Esophagus squamous epithelium (tissue), 4 donors: ENCODE measurements around the gene MAIP1.

ENCODE experiments used
- POLR2A ChIP-seq, 4 donors: fragments of 450-650 bp; IDR thresholded peaks; one replicate each; pipeline ENCODE4 v1.6.1; 2017; ENCODE audit warnings: antibody characterized with exemption in 4 of 4, mild to moderate bottlenecking in 4 of 4, moderate library complexity in 3 of 4
- TF ChIP-seq, protein P1 (sequence below), 6 experiments: fragments of 450-650 bp in 4 of 6; fragments of 200-600 bp in 2 of 6; sonication (generic) in 2 of 6; IDR thresholded peaks; one replicate each; pipeline ENCODE4 v1.5.1; 2016 to 2019; ENCODE audit warnings: antibody characterized with exemption in 6 of 6, mild to moderate bottlenecking in 4 of 6, moderate library complexity in 4 of 6

DNA sequence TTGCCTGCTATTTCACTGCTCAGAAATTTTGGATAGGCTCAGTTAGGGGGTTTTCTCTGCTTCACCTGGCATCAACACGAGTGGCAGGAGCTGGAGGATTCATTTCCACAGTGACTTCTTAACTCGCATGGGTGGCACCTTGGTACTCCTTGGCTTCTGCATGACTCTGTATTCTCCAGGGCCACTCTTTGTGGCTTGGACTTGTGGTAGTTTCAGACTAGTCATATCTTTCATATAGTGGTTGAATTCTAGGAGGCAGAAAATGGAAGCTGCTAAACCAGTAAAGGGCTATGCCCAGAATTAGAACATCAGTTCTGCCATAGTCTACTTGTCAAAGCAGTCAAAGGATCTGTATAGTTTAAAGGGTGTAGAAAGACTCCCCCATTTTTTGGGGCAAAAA lies 6.8 kb downstream of the MAIP1 start:
- TF ChIP-seq, protein P1, sequence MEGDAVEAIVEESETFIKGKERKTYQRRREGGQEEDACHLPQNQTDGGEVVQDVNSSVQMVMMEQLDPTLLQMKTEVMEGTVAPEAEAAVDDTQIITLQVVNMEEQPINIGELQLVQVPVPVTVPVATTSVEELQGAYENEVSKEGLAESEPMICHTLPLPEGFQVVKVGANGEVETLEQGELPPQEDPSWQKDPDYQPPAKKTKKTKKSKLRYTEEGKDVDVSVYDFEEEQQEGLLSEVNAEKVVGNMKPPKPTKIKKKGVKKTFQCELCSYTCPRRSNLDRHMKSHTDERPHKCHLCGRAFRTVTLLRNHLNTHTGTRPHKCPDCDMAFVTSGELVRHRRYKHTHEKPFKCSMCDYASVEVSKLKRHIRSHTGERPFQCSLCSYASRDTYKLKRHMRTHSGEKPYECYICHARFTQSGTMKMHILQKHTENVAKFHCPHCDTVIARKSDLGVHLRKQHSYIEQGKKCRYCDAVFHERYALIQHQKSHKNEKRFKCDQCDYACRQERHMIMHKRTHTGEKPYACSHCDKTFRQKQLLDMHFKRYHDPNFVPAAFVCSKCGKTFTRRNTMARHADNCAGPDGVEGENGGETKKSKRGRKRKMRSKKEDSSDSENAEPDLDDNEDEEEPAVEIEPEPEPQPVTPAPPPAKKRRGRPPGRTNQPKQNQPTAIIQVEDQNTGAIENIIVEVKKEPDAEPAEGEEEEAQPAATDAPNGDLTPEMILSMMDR (IDR thresholded peaks at IDR 0.05), result no peak
- TF ChIP-seq POLR2A (IDR thresholded peaks at IDR 0.05), result no peak
